GM19193 (cell line): ENCODE measurements around the gene EFL1.

Experiments
- POLR2A ChIP-seq: IDR thresholded peaks from 4 replicates; pipeline ENCODE4 v1.6.1; 2011; ENCODE audit not compliant: insufficient read depth, insufficient read length; ENCODE audit errors: extremely low read depth

EFL1 gene

DNA sequence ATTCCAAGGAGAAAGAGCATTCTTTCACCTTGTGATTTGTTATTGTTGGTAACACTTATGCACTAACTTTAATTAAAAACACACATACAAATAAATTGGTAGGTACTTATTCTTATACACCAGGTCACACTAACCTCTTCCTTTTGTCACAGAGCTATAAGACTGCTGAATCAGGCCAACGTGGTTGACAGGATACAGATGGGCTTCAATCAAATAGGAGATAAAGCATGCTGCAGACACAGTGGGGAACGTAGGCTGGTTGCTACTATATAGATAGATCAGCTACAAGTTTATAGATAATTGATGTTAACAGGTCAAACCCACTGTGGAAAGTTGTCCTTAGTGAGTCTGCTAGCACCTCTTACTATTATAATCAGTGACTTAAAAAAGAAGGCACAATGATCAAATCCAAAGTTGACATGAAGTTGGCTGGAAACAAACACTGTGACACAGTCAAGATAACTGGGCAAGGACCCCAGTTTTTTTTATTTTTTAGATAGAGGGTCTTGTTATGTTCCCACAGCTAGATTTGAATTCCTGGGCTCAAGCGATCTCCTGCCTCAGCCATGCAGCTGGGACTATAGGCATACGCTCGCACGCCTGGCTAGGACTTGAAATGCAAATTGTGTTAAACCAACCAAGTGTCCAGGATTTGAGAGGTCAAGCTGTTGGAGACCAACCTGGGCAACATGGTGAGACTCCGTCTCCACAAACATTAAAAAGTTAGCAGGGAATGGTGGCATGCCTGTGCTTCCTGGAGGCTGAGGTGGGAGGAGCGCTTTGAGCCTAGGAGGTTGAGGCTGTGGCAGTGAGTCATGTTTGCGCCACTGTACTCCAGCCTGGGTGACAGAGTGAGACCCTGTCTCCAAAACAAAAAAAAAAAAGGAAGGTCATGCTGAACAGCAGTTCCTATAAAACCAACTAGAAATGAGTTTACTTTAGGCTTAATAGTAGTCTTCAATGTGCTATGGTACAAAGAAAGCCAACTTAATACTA is 118.8 kb downstream of the EFL1 start:
- no peak for TF ChIP-seq POLR2A

DNA sequence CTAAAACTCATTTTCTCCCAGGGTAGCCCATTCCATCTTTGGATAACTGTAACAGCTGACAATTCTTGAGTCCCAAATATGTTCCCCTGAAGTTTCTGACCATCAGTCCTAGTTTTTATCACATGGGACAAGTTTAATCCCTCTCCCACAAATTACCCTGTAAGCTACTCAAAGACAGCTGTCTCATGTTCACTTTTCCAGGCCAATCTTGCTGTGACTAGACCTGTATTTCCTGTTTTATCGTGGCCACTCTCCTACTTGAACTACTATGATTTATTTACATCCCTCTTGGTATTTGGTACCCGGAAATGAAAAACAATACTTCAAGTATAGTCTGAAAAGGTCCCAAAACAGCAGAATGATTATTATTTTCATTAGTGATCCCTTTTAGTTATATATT is 121.6 kb downstream of the EFL1 start:
- TF ChIP-seq POLR2A = no peak

DNA sequence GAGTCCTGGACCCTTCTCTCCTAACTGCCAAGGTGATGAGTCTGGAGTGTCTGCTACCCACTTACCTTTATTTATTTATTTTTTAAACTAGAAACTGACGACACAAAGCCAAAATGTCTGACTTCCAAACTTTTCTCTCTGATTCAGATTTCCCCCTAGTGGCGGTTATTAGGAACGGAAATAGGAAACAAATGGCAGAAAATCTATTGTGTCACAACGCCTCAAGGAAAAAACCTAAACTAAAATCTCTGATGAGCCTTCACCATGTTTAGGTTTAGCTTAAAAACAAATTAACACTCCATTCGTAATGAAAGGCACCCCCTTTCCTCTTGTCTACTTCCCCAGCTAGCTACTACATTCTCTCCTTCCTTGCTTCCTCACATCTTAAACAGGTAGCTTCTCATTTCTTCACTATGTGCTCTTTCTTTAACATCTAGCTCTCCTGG is 122.7 kb downstream of the EFL1 start:
- TF ChIP-seq POLR2A = no peak

DNA sequence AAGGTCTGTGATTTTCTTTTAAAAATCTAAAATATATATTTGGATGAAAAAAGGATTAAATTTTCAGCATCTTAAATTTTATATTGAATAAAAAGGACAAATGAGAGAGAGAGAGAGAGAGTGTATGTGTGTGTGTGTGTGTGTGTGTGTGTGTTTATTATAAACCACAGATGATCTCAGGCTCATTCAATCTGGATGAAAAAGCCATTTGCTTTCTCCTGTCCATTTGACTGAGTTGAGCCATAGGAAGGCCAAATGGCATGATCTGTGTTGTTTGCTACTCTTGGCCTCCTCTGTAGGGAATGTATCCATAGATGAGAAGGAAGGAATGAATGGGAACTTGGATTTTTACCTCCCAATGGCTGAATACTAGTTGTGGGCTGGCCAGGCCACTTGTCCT is 124.2 kb downstream of the EFL1 start:
- TF ChIP-seq POLR2A = no peak

DNA sequence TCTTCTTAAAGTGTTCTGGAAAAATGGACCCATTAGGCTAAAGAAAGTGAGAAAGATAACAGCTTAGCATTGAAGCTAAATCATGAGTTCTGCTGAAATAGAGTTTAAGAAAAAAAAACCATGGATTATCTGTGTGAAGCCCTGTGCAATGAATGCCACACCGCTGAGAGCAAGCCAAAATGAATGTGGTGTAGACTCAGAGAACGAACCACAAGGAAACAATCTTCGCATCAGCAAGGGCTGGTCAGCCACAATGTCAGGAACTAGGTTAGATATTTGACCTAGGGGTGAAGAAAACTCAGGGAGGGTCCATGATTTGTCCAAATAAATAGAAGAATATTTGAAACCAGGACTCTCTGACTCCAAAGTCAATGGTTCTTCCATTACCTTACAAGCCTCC is 125.3 kb downstream of the EFL1 start:
- TF ChIP-seq POLR2A = no peak

DNA sequence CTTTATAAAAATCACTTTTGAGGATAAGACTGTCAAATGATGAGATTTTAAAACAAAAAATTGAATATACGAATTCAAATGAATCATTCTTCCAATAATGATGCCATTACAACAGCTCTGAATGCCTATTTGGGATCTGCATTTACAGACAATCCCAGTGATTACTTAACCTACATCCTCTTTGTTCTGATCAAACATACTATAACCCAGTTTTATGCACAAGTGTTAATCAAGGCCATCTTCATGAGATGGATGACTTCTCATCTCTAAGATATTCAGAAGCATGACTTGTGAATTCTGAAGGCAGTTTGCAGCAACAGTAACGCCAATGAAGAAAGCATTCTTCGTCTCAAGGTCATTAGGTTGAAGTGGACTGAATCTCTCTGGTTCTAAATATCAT is 126.4 kb downstream of the EFL1 start:
- no peak for TF ChIP-seq POLR2A

DNA sequence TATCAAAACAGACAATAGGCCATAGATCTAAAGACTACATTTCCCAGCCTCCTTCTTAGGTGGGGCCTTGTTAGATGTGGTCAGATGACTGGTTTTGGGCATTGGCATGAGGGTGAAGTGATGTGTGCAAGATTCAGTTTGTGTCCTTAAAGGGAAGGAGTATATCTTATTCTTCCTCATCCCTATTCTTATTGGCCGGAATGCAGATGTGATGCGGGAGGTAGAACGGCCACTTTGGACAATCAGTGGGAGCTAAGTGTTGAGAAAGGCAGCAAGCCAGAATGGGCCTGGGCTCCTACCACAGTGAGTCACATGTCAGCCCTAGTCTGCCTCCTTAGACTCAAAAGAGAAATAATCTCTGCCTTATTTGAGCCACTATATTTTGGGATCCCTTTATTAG is 126.9 kb downstream of the EFL1 start:
- TF ChIP-seq POLR2A = no peak

DNA sequence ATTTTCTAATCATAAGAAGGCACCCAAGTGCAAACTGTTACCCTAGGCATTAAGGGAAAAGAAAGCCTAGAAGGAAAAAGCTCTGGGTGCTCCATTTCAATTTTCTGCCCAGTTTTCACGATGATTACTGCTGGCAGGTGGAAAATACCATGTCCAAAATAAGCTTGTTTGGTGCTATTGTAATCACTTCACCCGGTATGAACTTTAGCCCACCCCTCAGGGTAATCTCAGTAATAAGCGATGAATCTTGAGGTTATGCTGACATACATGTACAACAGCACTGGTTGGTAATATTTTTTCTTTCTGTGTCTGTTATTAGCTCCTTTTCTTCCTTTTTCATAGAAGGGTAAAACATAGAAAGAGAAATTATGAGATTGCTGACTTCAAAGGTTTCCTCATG is 128.1 kb downstream of the EFL1 start:
- TF ChIP-seq POLR2A = no peak

DNA sequence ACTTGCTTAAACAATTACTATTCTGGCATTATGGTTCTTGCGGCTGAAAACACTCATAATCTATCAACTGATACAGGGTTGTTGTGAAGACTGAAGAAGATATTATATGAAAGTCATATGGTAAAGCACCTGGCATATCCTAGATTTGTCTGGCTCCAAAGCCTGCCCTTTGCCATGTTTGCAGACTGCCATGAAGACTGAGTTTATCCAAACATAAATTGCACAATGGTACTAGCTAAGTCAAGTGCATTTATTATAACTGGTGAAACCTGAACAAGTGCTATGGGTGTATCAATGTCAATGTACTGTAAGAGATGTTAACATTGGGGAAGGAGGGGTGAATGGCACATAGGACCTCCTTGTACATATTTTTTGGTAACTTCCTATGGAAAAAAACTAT is 129.3 kb downstream of the EFL1 start:
- no peak for TF ChIP-seq POLR2A

DNA sequence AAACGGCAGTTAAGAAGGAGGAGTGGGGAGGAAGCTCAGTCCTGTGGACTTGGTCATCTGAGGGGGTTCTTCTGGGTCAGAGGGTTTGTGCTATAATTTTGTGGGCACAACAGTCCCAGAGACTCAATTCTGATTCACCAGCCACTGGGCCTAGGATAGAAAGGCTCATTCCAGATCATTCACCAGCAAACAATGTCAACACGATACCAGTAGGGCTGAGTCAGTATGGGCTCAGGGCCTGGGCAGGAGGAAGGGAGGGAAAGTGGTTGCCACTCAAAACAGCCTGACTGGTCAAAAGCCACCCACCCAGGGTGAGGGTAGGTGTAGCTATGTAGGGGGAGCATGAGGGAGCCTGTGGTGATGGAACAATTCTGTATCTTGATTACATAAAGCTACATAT is 129.8 kb downstream of the EFL1 start:
- no peak for TF ChIP-seq POLR2A

DNA sequence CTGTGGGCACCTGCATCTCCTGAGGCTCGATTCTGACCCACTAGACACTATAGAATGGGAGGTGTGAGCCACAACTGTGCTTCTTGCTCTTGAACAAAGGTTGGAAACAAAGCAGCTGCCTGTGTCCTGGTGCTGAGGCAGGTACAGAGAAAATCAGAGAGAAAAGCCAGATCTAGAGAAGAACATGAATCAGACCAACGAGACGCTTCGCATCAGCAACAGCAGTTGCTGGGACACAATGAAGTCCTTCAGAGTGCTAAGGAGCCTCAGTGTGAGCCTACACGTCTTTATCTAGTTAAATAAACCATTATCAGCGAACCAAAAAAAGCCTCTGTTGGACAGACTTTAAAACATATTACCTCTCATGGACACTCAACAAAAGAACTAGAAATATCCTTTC is 130.4 kb downstream of the EFL1 start:
- no peak for TF ChIP-seq POLR2A

DNA sequence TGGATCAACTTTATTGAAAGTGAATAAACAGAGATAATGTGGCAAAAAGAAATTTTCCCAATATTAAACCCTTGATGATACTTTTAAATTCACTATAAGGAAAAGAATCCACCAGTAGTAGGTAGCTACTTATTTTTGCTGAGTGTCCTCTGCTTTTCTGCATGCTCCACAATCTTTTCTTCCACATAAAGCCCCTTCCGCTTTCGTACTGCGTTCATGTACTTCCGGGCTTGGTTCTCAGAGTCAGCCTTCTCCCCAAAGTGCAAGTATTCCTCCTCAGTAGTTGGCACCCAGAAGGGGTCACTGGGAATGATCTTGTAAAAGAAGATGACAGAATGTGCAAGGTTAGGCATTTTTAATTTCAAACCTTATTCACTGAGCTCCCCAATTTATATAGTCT is 132.3 kb downstream of the EFL1 start:
- TF ChIP-seq POLR2A = no peak

DNA sequence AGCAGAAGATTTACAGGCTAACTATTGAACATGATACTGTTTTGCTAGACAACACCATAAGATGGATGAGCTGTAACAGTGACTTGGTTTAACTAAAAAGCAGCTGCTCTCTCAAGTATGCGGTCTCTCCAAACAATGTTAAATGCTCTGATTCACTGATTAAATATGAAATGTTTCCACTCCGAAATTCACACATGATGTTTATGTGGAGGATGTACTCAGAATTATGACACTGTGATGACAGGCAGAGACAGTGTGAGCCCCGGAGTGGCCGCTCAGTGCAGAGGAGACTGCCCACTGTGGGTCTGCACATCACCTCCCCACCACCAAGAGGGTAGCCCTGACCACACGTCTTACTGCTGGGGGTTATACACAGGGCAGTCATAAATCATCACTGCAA is 132.8 kb downstream of the EFL1 start:
- no peak for TF ChIP-seq POLR2A

DNA sequence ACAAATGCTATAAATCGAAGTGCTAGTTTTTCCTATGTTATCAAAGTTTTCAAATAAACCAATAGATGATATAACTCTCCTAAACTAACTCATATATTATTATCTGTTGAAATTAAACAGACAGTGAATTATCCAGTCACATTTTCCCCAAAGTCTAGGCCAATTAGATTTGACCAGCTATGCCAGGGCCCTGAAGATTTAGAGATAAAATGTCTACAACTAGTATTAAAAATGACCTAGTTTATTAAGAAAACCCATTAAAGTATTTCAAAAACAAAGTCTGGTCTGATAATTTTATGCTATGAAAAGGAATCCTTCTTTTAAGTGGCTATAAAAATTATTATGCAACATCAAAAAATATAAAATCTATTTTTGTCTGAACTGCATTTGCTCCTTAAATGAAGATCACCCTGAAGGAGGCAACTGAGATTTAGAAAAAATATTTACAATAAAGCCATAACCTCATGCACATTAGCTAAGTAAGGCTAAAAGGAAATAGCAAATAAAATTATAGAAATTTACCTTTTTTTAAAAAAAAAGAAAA is 133.3 kb downstream of the EFL1 start:
- TF ChIP-seq POLR2A = no peak

DNA sequence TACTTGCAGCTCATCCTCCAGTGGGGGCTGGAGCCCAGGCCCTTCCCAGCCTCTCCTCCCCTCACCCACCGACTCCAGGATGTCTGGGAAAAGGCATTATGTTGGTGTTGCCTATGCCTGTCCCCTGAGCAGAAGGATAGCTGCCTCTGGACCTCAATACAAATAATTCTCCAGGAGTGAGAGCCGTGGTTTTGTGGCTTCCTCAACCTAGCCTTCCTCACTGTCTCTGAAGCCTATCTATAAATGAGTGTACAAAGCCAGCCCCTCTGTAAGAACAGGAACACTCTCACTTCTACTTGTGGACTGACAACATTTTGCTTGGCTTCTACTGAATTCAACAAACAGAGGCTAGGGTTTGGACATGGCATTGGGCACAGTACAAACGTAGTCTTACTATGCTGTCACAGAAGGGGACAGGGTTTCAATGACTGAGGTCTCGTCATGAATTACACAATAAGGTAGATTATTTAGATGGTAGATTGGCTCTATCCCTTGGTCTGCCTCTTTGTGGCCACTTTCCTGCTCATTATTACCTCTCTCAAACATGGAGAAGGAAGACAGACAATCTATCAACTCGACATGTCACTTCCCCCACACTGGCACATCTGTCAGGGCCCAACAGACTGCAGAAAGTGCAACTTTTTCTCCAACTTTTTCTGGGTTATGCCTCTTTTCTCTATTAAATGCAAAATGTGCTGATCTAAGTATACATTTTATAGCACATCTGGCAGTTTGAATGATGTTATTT is 134.0 kb downstream of the EFL1 start:
- TF ChIP-seq POLR2A = no peak
